ENCODE data around the gene SERPINB4. TPM values are rescaled to one million over a fixed set of nuclear protein-coding genes. Genes with fewer than 3 reads are reported as not detected.
"Not testable (repeated sequence)": the region's sequence is repeated elsewhere in the genome, so short reads cannot be mapped to it uniquely, and the experiment has no call there.

Gene SERPINB4
- total RNA-seq, 1 donor from 2014 or later = not detected

DNA sequence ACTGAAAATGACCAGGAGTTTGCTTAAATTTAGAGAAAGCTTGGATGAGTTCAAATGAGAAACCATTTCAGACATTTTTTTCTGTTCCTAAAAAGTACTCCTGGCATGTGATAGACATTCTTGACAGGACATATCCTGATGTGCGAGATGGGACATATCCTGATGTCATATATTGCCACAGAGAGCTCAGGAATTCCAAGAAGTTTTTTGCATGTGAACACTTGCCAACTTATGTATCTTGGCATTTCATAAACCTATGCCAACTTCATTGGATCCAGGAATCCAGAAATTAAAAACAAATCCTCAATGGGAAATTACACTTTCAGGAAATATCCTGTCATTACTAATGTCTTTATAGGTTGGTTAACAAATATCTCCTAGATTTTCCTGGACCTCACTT is 20.5 kb upstream of the SERPINB4 start:
- H3K4me1 Mint-ChIP-seq (ENCODE audit: unreplicated experiment) = no peaks in the 10 kb centered on the region
- H3K36me3 Mint-ChIP-seq (ENCODE audit: unreplicated experiment) = no peaks in the 10 kb centered on the region
- H3K4me3 Mint-ChIP-seq (ENCODE audit: unreplicated experiment) = no peak overlapping the region
- DNase-seq (ENCODE audit: extremely low spot score, unreplicated experiment) = no peak
- TF ChIP-seq, protein P1, sequence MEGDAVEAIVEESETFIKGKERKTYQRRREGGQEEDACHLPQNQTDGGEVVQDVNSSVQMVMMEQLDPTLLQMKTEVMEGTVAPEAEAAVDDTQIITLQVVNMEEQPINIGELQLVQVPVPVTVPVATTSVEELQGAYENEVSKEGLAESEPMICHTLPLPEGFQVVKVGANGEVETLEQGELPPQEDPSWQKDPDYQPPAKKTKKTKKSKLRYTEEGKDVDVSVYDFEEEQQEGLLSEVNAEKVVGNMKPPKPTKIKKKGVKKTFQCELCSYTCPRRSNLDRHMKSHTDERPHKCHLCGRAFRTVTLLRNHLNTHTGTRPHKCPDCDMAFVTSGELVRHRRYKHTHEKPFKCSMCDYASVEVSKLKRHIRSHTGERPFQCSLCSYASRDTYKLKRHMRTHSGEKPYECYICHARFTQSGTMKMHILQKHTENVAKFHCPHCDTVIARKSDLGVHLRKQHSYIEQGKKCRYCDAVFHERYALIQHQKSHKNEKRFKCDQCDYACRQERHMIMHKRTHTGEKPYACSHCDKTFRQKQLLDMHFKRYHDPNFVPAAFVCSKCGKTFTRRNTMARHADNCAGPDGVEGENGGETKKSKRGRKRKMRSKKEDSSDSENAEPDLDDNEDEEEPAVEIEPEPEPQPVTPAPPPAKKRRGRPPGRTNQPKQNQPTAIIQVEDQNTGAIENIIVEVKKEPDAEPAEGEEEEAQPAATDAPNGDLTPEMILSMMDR (IDR thresholded peaks at IDR 0.05) = no peak
- no peak overlapping the region for H3K27ac Mint-ChIP-seq (ENCODE audit: unreplicated experiment)
- H3K9me3 Mint-ChIP-seq (ENCODE audit: unreplicated experiment) = no peaks in the 10 kb centered on the region
- H3K27me3 Mint-ChIP-seq (ENCODE audit: unreplicated experiment) = peaks cover 3% of the 10 kb centered on the region

DNA sequence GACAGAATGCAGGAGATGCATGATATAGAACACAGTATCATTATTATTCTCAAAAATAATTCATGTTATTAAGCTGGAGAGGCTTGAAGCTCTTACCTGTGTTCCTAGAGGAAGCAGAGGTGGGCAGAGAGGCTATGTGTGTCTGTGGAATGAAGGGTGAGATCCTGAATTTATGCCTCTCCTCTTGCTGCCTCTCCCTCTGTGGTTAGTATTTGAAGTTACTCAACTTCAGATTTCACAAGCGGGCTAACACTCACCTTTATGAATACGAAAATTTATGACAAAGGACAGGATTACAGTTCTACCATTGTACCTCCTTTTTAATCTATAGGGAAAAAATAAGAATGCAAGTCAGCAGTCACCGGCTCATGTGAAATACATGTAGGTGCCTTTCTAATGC is 17.7 kb upstream of the SERPINB4 start, which contains the start of gene SERPINB3:
TSS of gene SERPINB3 (minus strand) at position 144 of the 400 bp plus-strand sequence. CDS start 677 bp downstream, outside the sequence.
- H3K36me3 Mint-ChIP-seq (ENCODE audit: unreplicated experiment); H3K27ac Mint-ChIP-seq (ENCODE audit: unreplicated experiment); H3K9me3 Mint-ChIP-seq (ENCODE audit: unreplicated experiment); DNase-seq (ENCODE audit: extremely low spot score, unreplicated experiment); H3K4me3 Mint-ChIP-seq (ENCODE audit: unreplicated experiment); H3K27me3 Mint-ChIP-seq (ENCODE audit: unreplicated experiment); H3K4me1 Mint-ChIP-seq (ENCODE audit: unreplicated experiment): not testable (repeated sequence)

- H3K27me3 Mint-ChIP-seq (ENCODE audit: unreplicated experiment); H3K36me3 Mint-ChIP-seq (ENCODE audit: unreplicated experiment); DNase-seq (ENCODE audit: extremely low spot score, unreplicated experiment); H3K27ac Mint-ChIP-seq (ENCODE audit: unreplicated experiment); H3K4me3 Mint-ChIP-seq (ENCODE audit: unreplicated experiment); H3K9me3 Mint-ChIP-seq (ENCODE audit: unreplicated experiment); H3K4me1 Mint-ChIP-seq (ENCODE audit: unreplicated experiment): not testable (repeated sequence)
Measured at GRCh38 chr18:63658920-63659319, 14.9 kb upstream of the SERPINB4 start.

GRCh38 chr18:63650271-63650670 is 6.2 kb upstream of the SERPINB4 start:
- not testable (repeated sequence) for DNase-seq (ENCODE audit: extremely low spot score, unreplicated experiment); H3K9me3 Mint-ChIP-seq (ENCODE audit: unreplicated experiment); H3K4me1 Mint-ChIP-seq (ENCODE audit: unreplicated experiment); H3K4me3 Mint-ChIP-seq (ENCODE audit: unreplicated experiment); H3K36me3 Mint-ChIP-seq (ENCODE audit: unreplicated experiment); H3K27ac Mint-ChIP-seq (ENCODE audit: unreplicated experiment)
- H3K27me3 Mint-ChIP-seq (ENCODE audit: unreplicated experiment) = peaks cover 25% of the 10 kb centered on the region

DNA sequence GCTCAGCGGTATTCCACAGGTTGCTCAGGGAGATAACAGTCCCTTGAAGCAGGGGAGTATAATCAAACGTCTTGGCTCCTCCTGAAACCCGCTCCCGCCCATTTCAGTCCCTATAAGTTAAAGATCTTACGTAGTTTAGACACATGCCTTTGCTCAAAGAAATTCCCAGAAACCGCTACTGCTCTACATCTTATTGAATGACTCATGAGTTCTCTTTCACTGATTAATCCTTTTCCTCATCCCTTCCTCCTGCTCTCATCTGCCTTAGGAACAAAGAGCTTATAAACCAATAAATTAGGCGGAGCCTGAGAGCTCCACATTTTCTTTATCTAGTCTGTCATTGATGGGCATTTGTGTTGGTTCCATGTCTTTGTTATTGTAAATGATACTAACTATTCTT is 4.2 kb upstream of the SERPINB4 start:
- Mint-ChIP-seq H3K27ac (ENCODE audit: unreplicated experiment) (no peak overlapping the region), H3K4me3 (ENCODE audit: unreplicated experiment) (no peak overlapping the region), H3K27me3 (ENCODE audit: unreplicated experiment) (peaks cover 18% of the 10 kb centered on the region), H3K4me1 (ENCODE audit: unreplicated experiment) (no peaks in the 10 kb centered on the region), H3K36me3 (ENCODE audit: unreplicated experiment) (no peaks in the 10 kb centered on the region), H3K9me3 (ENCODE audit: unreplicated experiment) (no peaks in the 10 kb centered on the region)
- no peak for DNase-seq (ENCODE audit: extremely low spot score, unreplicated experiment)
- TF ChIP-seq, protein P1 (IDR thresholded peaks at IDR 0.05) = no peak

DNA sequence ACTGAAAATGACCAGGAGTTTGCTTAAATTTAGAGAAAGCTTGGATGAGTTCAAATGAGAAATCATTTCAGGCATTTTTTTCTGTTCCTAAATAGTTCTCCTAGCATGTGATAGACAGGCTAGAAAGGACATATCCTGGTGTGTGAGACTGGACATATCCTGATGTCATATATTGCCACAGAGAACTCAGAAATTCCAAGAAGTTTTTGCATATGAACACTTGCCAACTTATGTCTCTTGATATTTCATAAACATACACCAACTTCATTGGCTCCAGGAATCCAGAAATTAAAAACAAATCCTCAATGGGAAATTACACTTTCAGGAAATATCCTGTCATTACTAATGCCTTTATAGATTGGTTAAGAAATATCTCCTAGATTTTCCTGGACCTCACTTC is 2.9 kb upstream of the SERPINB4 start:
- H3K36me3 Mint-ChIP-seq (ENCODE audit: unreplicated experiment) = no peaks in the 10 kb centered on the region
- no peaks in the 10 kb centered on the region for H3K4me1 Mint-ChIP-seq (ENCODE audit: unreplicated experiment)
- H3K27me3 Mint-ChIP-seq (ENCODE audit: unreplicated experiment) = peaks cover 15% of the 10 kb centered on the region
- TF ChIP-seq, protein P1 (IDR thresholded peaks at IDR 0.05) = no peak
- H3K27ac Mint-ChIP-seq (ENCODE audit: unreplicated experiment) = no peak overlapping the region
- H3K9me3 Mint-ChIP-seq (ENCODE audit: unreplicated experiment) = no peaks in the 10 kb centered on the region
- no peak for DNase-seq (ENCODE audit: extremely low spot score, unreplicated experiment)
- no peak overlapping the region for H3K4me3 Mint-ChIP-seq (ENCODE audit: unreplicated experiment)

DNA sequence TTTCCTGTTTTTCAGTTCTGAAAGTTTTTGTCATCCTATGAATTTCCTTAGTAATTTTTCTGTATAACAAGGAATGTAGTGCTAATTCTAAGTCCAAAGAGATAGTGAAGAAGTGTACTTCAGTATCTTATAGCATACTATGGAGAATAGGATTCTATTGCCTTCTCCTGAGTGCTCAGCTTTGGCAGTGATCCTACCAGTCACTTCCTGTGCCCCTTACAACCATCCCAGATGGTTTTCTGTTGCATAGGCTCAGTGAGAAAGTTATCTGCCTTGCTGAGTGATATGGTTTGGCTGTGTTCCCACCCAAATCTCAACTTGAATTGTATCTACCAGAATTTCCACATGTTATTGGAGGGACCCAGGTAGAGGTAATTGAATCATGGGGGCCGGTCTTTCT is 638 bp upstream of the SERPINB4 start:
- not testable (repeated sequence) for H3K4me1 Mint-ChIP-seq (ENCODE audit: unreplicated experiment); H3K27ac Mint-ChIP-seq (ENCODE audit: unreplicated experiment); DNase-seq (ENCODE audit: extremely low spot score, unreplicated experiment); H3K36me3 Mint-ChIP-seq (ENCODE audit: unreplicated experiment); H3K4me3 Mint-ChIP-seq (ENCODE audit: unreplicated experiment); H3K9me3 Mint-ChIP-seq (ENCODE audit: unreplicated experiment)
- H3K27me3 Mint-ChIP-seq (ENCODE audit: unreplicated experiment) = peaks cover 13% of the 10 kb centered on the region

DNA sequence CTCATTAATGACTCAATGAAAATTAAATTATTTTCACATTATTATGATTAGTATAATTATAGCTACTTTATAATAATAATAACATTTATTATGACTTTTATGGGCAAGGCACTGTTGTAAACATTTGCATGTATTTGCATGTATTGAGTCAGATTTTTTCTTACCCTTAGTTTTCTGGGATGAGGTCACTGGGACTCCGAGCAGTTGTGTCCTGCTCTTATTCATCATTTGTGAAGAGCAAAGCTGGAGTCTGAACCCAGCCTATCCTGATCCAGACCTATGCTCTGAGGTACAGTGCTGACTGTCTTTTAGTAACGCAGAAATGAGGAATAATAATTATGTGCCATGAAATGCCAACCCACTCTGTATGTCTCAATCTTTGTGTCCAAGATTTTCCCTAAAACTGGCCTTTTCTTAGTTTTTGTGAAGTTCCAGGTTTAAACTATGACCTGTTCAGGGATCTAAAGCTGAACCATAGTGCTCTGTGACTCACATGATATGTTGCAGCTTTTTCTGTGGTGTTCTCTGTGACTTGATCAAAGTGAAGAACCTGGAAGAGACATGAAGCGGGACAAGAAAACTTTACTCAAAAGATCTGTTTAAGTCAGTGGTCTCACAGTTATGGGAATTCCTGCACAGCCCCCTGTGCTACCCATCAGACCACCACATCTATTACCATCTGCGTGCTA is 1.2 kb downstream of the SERPINB4 start:
- not testable (repeated sequence) for DNase-seq (ENCODE audit: extremely low spot score, unreplicated experiment); H3K36me3 Mint-ChIP-seq (ENCODE audit: unreplicated experiment); H3K27me3 Mint-ChIP-seq (ENCODE audit: unreplicated experiment); H3K4me1 Mint-ChIP-seq (ENCODE audit: unreplicated experiment); H3K9me3 Mint-ChIP-seq (ENCODE audit: unreplicated experiment); H3K4me3 Mint-ChIP-seq (ENCODE audit: unreplicated experiment); H3K27ac Mint-ChIP-seq (ENCODE audit: unreplicated experiment)

DNA sequence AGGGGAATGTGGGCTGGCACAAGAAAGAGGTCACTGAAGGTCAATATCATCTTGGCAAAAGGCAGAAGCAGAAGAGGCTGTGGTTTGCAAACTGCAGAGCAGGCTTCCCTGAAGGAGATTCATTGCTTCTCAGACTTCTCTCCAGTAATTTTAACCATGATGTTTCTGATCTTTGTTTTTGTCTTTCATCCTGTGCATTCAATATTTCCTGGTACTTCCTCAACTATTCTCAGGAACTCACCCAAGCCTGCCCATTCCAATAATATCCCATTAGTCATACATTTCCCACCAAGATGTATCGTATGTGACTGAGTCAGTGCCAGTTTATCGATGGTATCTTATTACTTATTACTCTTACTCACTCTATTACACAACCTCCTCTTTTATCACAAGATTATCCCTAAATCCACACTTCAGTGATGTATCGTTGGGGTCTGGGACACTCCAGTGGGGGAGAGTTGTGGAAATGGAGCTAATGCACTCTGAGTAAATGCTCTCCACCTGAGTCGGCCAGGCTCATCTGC is 2.8 kb downstream of the SERPINB4 start:
- DNase-seq (ENCODE audit: extremely low spot score, unreplicated experiment); H3K9me3 Mint-ChIP-seq (ENCODE audit: unreplicated experiment); H3K36me3 Mint-ChIP-seq (ENCODE audit: unreplicated experiment); H3K4me3 Mint-ChIP-seq (ENCODE audit: unreplicated experiment); H3K27me3 Mint-ChIP-seq (ENCODE audit: unreplicated experiment); H3K4me1 Mint-ChIP-seq (ENCODE audit: unreplicated experiment); H3K27ac Mint-ChIP-seq (ENCODE audit: unreplicated experiment): not testable (repeated sequence)
